Middle frontal gyrus (tissue), 1 donor: ENCODE results near the gene CTNNB1.

Experiments used
- DNase-seq: peaks from one replicate; pipeline ENCODE4 v3.0.0-alpha.2; 2015; ENCODE audit warnings: low spot score; ENCODE audit errors: extremely low spot score

Gene CTNNB1

DNA sequence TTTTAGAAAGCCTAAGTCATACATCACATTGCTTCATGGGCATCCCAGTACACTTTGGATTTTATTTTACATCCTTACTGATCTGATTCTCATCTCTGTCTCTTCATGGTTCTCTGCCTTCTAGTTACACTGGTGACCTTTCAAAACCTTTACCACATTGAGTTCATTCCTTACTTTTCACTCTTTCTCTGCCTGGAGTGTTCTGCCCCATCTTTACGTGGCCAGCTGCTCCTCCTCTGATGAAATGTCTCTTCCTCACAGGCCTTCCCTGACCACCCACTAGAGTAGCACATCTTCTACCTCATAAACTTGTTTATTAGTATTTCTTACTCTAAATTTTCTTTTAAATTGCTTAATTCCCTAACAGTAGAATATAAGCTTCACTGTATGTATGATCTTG, 17.7 kb downstream of the CTNNB1 start:
- no peak for DNase-seq

DNA sequence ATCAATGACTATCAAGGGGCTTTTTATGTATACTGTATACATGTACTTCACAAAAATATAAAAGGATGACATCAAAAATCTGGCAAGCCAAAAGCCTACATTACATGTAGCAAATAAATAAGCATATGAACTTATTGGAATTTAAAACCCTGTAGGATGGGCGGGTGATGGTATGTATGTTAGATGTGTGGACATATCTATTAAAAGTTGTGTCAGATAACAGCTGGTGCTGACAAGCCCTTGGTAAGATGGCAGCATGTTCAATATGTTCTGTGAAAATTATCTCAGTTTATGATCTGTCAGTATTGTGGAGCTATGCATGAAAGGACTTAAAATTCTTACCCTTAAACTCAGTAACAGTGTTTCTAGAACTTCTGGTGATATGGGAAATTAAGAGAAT, 20.1 kb downstream of the CTNNB1 start:
- no peak for DNase-seq

DNA sequence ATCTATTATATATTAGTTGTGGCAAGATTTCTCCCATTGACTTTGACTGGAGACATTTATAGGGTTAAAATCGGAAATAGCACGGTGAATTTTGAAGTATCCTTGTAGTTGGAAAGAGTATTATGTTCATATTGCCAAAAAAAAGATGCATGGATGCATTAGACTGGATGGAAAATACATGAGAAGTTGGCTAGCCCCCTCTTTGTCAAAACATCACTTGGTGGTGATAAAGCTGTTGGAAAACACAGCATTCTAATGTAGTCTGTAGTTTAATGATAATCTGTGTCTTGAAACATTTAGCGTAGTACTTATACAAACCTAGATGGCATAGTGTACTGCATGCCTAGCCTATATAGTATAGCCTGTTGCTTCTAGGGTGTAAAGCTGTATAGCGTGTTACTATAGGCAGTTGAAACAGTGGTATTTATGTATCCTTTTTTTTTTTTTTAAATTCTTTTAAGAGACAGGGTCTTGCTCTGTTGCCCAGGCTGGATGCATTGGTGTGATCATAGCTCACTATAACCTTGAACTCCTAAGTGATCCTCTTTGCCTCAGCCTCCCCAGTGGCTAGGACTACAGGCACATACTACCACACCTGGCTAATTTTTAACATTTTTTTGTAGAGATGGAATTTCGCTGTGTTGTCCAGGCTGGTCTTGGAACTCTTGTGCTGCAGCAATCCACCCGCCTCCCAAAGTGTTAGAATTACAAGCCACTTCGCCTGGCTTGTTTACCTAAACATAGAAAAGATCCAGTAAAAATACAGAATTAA, 21.8 kb downstream of the CTNNB1 start:
- no peak for DNase-seq

DNA sequence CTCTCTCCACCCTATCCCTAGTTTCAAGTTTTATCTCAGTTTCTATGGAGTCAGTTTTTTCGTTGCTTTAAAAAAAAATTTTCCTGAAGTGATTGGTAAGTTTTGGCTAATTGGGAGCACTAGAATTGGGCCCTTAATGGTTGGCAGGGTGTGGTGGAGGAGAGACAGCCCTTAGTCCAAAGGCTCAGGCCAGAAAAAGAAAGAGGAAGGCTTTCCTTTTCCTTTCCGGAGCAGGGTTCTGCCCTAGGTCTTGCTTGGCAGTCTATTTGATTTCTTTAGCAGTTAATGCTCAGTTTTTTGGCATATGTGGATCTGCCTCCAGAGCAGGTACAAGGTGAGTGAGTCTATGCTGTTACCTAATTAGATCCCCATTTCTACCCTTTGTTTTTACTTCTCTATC, 22.7 kb downstream of the CTNNB1 start:
- no peak for DNase-seq

DNA sequence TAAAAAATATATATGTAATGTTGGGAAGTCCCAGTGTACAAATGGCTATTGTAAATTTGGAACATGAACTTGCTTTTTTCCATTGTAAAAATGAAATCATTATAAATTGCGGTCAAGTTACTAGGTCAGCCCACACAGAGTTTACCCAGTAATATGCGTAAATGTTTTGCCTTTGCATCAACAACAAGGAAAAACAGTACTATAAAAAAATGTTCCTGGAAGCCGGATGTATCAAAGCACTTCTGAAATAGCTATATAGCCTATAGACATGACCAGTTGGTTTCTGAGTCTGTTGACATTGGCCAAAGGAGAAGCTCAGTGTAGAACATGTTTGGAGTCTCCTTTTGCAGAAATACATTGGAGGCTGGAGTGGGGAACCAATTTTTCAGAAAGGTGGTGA, 23.2 kb downstream of the CTNNB1 start:
- no peak for DNase-seq

DNA sequence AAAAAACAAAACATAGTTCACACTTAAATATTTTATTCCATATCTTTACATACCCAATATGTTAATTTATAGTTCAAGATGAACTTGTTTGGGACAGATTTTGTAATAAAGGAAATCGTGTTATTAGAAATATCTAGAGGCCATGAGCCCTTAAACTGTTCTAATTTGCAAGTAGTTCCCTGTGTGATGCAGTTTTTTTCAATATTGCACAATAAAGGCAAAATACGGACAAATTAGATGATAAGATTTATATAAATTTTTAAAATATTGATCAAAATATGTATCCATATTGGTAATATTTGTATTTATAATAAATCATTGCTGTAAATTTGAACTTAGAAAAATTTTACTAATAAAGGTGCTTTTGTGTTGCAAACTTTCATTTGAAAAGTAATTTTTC, 23.8 kb downstream of the CTNNB1 start:
- no peak for DNase-seq

DNA sequence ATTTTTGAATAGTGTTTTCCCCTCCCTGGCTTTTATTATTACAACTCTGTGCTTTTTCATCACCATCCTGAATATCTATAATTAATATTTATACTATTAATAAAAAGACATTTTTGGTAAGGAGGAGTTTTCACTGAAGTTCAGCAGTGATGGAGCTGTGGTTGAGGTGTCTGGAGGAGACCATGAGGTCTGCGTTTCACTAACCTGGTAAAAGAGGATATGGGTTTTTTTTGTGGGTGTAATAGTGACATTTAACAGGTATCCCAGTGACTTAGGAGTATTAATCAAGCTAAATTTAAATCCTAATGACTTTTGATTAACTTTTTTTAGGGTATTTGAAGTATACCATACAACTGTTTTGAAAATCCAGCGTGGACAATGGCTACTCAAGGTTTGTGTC, 24.4 kb downstream of the CTNNB1 start:
- DNase-seq, result no peak

DNA sequence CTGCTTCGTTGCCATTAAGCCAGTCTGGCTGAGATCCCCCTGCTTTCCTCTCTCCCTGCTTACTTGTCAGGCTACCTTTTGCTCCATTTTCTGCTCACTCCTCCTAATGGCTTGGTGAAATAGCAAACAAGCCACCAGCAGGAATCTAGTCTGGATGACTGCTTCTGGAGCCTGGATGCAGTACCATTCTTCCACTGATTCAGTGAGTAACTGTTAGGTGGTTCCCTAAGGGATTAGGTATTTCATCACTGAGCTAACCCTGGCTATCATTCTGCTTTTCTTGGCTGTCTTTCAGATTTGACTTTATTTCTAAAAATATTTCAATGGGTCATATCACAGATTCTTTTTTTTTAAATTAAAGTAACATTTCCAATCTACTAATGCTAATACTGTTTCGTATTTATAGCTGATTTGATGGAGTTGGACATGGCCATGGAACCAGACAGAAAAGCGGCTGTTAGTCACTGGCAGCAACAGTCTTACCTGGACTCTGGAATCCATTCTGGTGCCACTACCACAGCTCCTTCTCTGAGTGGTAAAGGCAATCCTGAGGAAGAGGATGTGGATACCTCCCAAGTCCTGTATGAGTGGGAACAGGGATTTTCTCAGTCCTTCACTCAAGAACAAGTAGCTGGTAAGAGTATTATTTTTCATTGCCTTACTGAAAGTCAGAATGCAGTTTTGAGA, 25.0 kb downstream of the CTNNB1 start:
- no peak for DNase-seq

DNA sequence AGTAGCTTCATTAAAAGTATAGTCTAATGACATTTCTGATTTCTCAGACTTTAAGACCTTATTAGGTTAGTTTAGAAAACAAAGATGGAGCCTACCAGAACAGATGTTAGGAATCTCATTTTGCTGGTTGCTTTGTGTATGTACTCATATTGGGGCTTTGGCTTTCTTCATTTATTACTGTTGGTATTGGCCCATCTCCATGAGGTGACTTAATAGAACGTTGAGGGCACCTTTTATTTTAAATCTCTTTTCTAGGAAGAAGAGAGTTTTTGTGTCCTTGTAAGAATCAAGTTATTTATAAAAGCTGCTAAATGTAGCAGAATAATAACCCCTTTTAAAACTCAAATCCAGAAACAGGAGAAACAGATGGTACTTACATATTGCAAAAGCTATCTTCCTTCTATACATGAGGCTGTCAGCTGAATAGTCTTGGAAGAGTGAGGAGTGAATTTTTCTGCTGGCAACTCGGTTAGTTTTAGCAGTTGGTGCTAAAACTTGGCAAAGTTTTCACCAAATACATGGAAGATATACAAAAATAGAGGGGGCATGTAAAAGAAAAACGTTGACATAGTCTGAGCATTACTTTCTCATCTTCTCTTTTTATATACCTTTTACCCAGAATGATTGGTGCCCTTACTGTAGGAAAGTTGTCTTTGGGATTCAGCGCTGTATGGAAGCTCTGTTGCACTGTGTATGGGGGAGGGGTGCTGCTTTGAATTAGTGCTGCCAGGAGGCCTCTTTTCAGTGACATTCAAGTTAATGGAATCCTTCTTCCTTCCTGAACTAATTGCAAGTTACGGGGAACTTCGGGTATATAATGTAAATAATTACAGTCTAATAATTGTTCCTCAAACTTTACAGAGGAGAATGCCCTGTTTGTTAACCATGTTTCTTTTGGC, 35.8 kb downstream of the CTNNB1 start:
- DNase-seq, result peak; percentile 39

DNA sequence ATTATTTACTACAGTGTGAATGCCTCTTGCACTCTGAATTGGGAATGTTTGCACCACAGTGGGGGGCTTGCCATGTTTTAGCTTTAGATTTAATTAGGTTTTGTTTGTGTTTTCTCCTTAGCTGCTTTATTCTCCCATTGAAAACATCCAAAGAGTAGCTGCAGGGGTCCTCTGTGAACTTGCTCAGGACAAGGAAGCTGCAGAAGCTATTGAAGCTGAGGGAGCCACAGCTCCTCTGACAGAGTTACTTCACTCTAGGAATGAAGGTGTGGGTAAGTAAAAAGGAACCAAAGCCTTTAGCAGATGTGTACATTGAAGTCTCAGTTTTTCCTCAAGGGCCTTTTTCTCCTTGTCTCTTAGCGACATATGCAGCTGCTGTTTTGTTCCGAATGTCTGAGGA, 36.9 kb downstream of the CTNNB1 start:
- DNase-seq, result no peak

DNA sequence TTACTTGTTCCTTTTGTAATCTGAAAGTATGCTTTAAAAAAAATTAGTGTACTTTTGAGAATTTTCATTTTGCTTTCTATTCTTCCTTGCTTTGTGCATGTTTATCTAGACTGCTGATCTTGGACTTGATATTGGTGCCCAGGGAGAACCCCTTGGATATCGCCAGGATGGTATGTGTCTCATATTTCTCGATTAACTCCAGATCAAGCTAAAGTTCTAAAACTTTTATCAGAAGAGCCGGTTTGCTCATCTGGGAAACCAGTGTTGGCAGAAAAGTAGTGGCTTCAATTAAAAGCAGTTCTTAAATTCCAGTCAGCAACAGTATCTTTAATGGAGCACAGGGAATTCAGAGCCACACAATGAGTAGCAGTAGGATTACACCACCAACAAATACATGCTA, 38.6 kb downstream of the CTNNB1 start:
- DNase-seq, result no peak

DNA sequence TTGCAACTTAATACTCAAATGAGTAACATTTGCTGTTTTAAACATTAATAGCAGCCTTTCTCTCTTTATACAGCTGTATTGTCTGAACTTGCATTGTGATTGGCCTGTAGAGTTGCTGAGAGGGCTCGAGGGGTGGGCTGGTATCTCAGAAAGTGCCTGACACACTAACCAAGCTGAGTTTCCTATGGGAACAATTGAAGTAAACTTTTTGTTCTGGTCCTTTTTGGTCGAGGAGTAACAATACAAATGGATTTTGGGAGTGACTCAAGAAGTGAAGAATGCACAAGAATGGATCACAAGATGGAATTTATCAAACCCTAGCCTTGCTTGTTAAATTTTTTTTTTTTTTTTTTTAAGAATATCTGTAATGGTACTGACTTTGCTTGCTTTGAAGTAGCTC, 40.3 kb downstream of the CTNNB1 start:
- no peak for DNase-seq

DNA sequence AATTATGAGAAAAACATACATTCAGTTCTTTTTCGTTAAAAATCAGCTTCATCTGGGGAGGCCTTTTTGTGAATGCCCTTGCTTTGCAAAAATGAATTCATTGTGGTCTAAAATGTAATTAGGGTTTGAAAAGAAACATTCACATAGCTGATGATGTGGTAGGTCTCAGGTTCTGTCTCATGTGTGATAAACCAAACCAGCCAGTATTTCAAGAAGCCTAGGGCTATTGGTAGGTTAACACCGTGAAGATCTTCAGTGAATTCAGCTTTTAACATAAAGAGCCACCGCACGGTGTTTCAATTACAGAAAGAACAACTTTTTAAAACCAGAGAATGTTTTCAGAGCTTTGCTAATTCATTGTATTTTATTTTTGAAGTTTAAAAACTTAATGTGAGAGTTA, 41.9 kb downstream of the CTNNB1 start:
- no peak for DNase-seq

DNA sequence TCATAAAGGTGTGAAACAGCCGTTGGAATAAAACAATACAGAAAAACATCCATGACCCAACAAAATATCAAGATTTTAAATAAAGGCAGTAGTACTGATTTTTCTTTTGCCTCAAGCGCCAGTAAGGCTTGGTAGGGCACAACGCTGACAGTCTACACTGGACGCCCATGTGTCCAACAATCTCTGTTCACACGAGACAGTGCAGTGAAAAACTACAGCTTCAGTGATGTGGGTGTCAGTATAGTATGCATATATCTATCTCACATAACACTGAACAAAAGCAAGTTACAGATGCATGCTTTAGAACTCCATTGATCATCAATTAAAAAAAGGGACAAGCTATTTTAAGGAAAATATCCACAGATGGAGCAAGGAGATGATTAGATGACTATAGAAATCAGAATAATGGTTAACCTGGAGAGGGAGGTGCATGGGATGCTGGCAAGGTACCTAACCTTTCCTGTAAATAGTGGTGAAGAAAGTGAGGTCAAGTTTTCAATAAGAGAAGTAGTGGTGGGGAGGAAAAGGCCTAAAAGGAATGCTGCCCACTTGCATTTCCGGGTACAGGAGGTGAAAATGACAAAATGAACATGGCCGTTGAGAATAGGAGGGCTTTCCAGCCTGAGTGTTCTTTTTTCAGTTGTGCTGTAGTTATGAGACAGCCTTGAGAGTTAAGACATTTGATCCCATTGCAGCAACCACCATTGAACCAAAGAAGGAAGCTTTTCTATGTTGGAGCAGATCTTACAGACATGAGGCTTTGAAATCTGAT, 42.7 kb downstream of the CTNNB1 start:
- DNase-seq, result no peak

DNA sequence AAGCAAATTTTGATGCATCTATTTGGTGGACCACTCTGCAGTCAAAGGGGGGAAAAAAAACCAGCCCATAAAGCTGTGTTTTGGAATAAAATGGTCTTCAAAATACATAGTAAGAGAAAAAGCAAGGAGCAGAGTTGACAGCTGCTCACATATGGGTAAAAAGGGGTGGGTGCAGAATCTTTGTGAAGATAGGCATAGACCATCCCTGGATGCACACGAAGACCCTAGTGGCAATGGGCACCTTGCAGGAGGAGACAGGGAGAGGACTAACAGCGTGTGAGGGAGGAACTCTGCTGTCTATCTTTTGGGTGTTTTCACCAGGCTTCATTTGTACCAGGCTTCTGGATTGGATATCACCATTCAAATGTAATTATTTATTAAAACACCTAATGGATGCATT, 43.9 kb downstream of the CTNNB1 start:
- DNase-seq, result no peak

DNA sequence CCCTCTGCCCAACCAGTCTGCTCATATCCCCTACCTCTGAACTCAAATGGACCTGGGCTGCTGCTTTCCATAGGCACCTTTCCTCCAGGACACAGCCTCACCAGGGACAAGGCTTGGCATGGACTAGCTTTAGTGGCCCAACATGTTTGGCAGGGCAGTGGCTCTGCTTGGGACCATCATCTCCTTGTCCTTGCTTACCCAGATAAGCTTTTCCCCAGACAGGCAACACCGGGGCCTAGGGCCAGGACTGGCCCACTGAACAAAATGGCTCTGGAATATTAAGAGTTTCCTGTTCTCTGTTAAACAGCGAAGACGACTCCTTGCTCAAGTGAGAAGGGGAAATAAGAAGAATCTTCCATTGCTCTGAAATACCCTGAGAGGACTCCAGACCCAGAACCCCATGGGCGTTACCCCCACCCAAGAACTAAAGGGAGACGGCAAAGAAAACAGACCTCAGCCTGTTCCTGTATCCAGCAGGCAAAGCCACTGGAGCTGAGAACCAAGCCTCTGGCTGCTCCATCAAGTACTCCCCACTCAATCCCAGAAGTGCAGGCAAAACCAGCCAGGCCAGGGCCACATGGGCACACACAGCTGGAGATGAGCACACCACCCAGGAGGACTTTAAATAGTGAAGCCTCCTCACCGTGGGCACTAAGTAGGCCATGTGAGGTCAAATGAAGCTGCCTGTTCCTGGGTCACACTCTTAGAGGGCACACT, 45.5 kb downstream of the CTNNB1 start:
- DNase-seq, result no peak

DNA sequence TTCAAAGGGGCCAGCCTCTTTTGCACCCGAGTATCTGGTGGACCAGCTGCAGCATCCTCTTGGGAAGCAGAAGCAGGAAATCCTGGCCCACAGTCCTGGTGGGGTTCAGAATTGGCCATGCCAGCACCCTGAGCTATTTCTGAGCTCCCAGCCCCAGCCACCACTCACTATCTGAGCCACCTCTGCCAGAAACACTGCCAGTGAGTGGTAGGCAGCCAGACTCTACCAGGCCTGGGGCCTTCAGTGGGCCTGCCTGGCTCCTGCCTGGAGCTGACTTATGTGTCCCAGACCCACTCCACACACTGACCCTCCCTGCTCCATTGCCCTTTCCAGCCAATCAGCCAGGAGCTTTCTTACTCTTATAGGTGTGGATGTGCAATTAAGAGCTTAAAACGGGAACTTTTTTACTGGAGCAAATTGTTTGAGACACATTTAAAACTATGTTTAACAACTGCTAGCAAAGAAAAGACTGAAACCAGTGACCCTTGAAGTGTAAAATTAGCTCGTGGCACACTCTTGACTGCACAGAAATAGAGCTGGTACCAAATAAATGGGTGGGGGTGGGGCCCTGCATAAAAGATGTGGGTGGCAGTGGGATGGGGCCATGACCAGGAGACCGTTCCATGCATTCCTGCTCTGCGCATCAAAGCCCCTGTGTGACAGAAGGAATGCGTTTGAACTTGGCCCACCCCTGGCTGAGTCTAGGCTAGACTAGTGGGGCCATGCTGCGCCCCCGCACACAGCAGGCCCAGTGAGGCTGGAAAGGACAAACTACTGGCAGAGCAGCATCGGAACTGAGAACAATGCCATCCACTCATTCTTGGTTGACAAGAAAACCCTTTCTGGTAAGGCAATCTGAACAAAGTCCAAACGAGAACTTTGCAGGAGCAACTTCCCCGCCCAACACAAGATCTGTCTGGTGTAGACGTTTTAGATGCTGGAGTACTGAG, 48.0 kb downstream of the CTNNB1 start:
- DNase-seq, result no peak

DNA sequence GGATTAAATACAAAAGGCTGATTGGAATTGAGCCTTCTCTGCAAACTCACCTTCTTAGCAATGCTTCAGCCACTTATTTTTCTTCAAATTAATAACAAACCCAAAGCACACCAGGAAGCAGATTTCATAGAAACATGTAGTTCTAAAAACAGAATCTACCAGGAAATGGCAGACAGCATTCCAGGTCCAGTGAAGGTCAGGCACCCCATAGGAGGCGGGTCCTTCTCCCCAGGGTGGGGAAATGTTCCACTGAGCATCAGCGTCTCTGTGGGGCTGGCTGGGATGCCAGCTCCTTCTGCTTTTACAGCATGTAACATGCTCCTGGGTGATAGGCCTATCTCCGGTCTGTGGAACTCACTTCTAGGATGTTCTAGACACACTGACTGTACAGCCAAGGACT, 49.2 kb downstream of the CTNNB1 start:
- no peak for DNase-seq

DNA sequence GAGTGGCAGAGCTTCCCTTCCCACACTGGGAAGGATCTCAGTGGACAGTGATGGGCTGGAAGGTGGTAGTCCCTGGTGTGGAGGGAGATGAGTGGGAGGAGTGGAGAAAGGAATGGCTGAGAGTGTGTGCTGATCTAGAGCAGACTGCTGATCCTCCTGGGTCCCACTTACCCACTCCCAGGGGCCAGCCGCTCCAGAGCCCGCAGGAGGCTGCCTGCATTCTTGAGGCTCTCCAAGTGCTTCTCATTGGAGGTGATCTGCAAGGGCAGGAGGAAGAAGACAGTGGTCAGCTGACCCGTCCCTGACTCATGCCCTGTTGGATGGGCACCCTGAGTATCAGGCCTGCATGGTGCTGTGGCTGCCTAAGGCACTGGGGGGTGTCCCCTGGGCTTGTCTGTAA, 50.0 kb downstream of the CTNNB1 start:
- DNase-seq, result no peak

DNA sequence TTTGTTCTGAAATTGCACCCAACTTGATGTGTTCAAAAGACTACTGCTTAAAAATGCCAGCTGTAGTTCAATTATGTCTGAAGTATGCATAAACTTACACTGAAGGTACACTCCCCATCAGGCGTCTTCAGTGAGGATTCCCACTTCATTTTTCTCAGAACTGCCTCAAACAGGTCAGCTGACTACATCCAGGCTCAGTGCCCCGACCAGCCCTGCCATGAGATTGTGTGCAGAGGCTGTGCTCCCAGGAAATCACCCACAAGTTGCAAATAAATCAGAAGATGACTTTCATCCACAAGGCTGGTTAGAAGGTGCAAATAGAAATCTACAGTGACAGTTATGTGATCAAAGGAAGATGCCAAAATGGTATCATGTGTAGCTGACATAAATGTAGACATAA, 51.5 kb downstream of the CTNNB1 start:
- DNase-seq, result no peak
